Neural cell (in vitro differentiated cells): ENCODE measurements around the gene SNAPC5. TPM values are rescaled to one million over a fixed set of nuclear protein-coding genes. Genes with fewer than 3 reads are reported as not detected.

Source experiments
- H2AFZ ChIP-seq: fragments of 200-600, 300-800 bp; sonication (generic), shearing (Covaris generic); 2 replicates; pipeline ENCODE4 v1.6.0; 2014; ENCODE audit warnings: low read depth, mild to moderate bottlenecking, antibody characterized with exemption, low read length, moderate library complexity
- H3F3A ChIP-seq: fragments of 200-600 bp; shearing (Covaris generic); 2 replicates; pipeline ENCODE4 v1.6.1; 2016; ENCODE audit warnings: mild to moderate bottlenecking, moderate library complexity, mixed read lengths, antibody characterized with exemption, low read length; ENCODE audit not compliant: insufficient read depth, poor library complexity, severe bottlenecking
- H3K27ac ChIP-seq: fragments of 200-600, 300-800 bp; sonication (generic), shearing (Covaris generic); 2 replicates; pipeline ENCODE4 v1.5.1; 2014; ENCODE audit warnings: mild to moderate bottlenecking, low read length, moderate library complexity
- H3K27me3 ChIP-seq: fragments of 300-800, 200-600 bp; sonication (generic), shearing (Covaris generic); 2 replicates; pipeline ENCODE4 v1.6.0; 2014; ENCODE audit warnings: mild to moderate bottlenecking, low read depth, low read length, moderate library complexity; ENCODE audit not compliant: insufficient read depth
- H3K36me3 ChIP-seq: fragments of 300-800, 200-600 bp; sonication (generic), shearing (Covaris generic); 2 replicates; pipeline ENCODE4 v1.5.1; 2014; ENCODE audit warnings: mild to moderate bottlenecking, antibody characterized with exemption, low read length, moderate library complexity; ENCODE audit not compliant: insufficient read depth
- H3K4me2 ChIP-seq: fragments of 300-800, 200-600 bp; sonication (generic), shearing (Covaris generic); 2 replicates; pipeline ENCODE4 v1.6.0; 2014; ENCODE audit warnings: mild to moderate bottlenecking, low read length
- H3K4me3 ChIP-seq: fragments of 300-800, 200-600 bp; sonication (generic), shearing (Covaris generic); 2 replicates; pipeline ENCODE4 v1.5.1; 2014; ENCODE audit warnings: mild to moderate bottlenecking, low read length, moderate library complexity
- H3K79me2 ChIP-seq: fragments of 200-600 bp; shearing (Covaris generic); replicated peaks from 2 replicates; pipeline ENCODE4 v1.6.0; 2014; ENCODE audit warnings: mild to moderate bottlenecking, low read length, moderate library complexity; ENCODE audit not compliant: insufficient read depth
- H3K9ac ChIP-seq: fragments of 300-800, 200-600 bp; sonication (generic), shearing (Covaris generic); 2 replicates; pipeline ENCODE4 v1.6.1; 2016; ENCODE audit warnings: mild to moderate bottlenecking, low read length, mixed read lengths
- H3K9me2 ChIP-seq: fragments of 200-600 bp; shearing (Covaris generic); 2 replicates; pipeline ENCODE4 v1.6.1; 2016; ENCODE audit warnings: mild to moderate bottlenecking, low read length, mixed read lengths; ENCODE audit not compliant: insufficient read depth
- H3K9me3 ChIP-seq: fragments of 200-600, 300-800 bp; sonication (generic), shearing (Covaris generic); 2 replicates; pipeline ENCODE4 v1.6.1; 2016; ENCODE audit warnings: mild to moderate bottlenecking, mixed run types, low read length, moderate library complexity, mixed read lengths
- H4K20me1 ChIP-seq: fragments of 200-600 bp; shearing (Covaris generic); 2 replicates; pipeline ENCODE4 v1.6.1; 2016; ENCODE audit warnings: mild to moderate bottlenecking, mixed run types; ENCODE audit not compliant: insufficient read depth
- CTCF ChIP-seq: fragments of 450-650 bp; IDR thresholded peaks from 2 replicates; pipeline ENCODE4 v1.5.1; 2014; ENCODE audit warnings: antibody characterized with exemption, mild to moderate bottlenecking, moderate library complexity; ENCODE audit not compliant: poor library complexity, severe bottlenecking
- EP300 ChIP-seq: fragments of 450-650 bp; conservative IDR thresholded peaks from 2 replicates; pipeline ENCODE4 v1.6.1; 2014; ENCODE audit warnings: antibody characterized with exemption, mild to moderate bottlenecking, moderate library complexity; ENCODE audit not compliant: poor library complexity, severe bottlenecking
- EZH2 ChIP-seq: fragments of 200-600, 300-800 bp; shearing (Covaris generic), sonication (generic); IDR thresholded peaks from 2 replicates; pipeline ENCODE4 v1.6.1; 2014; ENCODE audit warnings: antibody characterized with exemption, low read length, borderline replicate concordance, mild to moderate bottlenecking; ENCODE audit not compliant: insufficient read depth, poor library complexity, severe bottlenecking
- MXI1 ChIP-seq: fragments of 450-650 bp; conservative IDR thresholded peaks from 2 replicates; pipeline ENCODE4 v1.6.1; 2014; ENCODE audit warnings: antibody characterized with exemption, mild to moderate bottlenecking; ENCODE audit not compliant: poor library complexity, severe bottlenecking
- POLR2AphosphoS5 ChIP-seq: IDR thresholded peaks from 2 replicates; pipeline ENCODE4 v1.6.1; 2012
- RAD21 ChIP-seq: fragments of 450-650 bp; conservative IDR thresholded peaks from 2 replicates; pipeline ENCODE4 v1.6.1; 2014; ENCODE audit warnings: antibody characterized with exemption, mild to moderate bottlenecking, moderate library complexity
- REST ChIP-seq: IDR thresholded peaks from 2 replicates; pipeline ENCODE4 v1.6.1; 2012; ENCODE audit warnings: borderline replicate concordance
- SMC3 ChIP-seq: fragments of 450-650 bp; conservative IDR thresholded peaks from 2 replicates; pipeline ENCODE4 v1.6.1; 2014; ENCODE audit warnings: antibody characterized with exemption, mild to moderate bottlenecking, moderate library complexity; ENCODE audit not compliant: poor library complexity
- TAF1 ChIP-seq: IDR thresholded peaks from 2 replicates; pipeline ENCODE4 v1.6.1; 2012; ENCODE audit warnings: low read depth
- polyA plus RNA-seq: library from polyadenylated mRNA; depleted of rRNA; stranded (reverse); fragments of >200 nt; gene quantifications from 2 replicates; pipeline ENCODE4 v1.2.3, GENCODE V29; 2014

Gene SNAPC5
- polyA plus RNA-seq, 1 donor from 2014 or later, result 62.3 TPM

- H3K4me3 ChIP-seq, result peak within 1 kb of the TSS; percentile 83
- no peaks in the 10 kb centered on the region for H3K27me3 ChIP-seq
- H4K20me1 ChIP-seq, result no peaks in the 10 kb centered on the region
- H3K4me2 ChIP-seq, result peak within 1 kb of the TSS; percentile 99
- no peaks in the 10 kb centered on the region for H3F3A ChIP-seq
- peak; percentile 99 for TF ChIP-seq MXI1
- peak; percentile 50 for TF ChIP-seq SMC3
- TF ChIP-seq EP300, result peak; percentile 5
- no peak for TF ChIP-seq EZH2
- peak; percentile 88 for TF ChIP-seq TAF1
- TF ChIP-seq REST, result peak; percentile 73
- peak; percentile 48 for TF ChIP-seq RAD21
- TF ChIP-seq POLR2AphosphoS5, result peak; percentile 99
- no peak for TF ChIP-seq CTCF
- no peaks in the 10 kb centered on the region for H3K9me2 ChIP-seq
- peak within 1 kb of the TSS; percentile 83 for H3K27ac ChIP-seq
- peak within 1 kb of the TSS; percentile 96 for H2AFZ ChIP-seq
- H3K36me3 ChIP-seq, result peaks cover 6% of the 10 kb centered on the region
- peaks cover 42% of the 10 kb centered on the region for H3K79me2 ChIP-seq
- H3K9ac ChIP-seq, result peak within 1 kb of the TSS; percentile 84
- H3K9me3 ChIP-seq, result no peaks in the 10 kb centered on the region
Measured at GRCh38 chr15:66504563-66505429, 7.2 kb upstream of the SNAPC5 start, which contains the start of the genes RPL4 and ZWILCH. Gene RPL4, minus strand, starts transcription at chr15:66504855. Its CDS starts 65 bp downstream, at chr15:66504790. Gene ZWILCH, plus strand, starts transcription at chr15:66505326. Its CDS starts 13 bp downstream, at chr15:66505339.

- TF ChIP-seq EP300 (no peak), TAF1 (no peak), POLR2AphosphoS5 (no peak), CTCF (no peak), RAD21 (no peak), SMC3 (no peak), EZH2 (no peak), MXI1 (no peak), REST (no peak)
- Histone ChIP-seq H3F3A (no peaks in the 10 kb centered on the region), H3K27ac (peak overlapping the region; percentile 83), H4K20me1 (no peaks in the 10 kb centered on the region), H3K27me3 (no peaks in the 10 kb centered on the region), H3K4me2 (peak overlapping the region; percentile 99), H2AFZ (peak overlapping the region; percentile 96), H3K79me2 (peaks cover 42% of the 10 kb centered on the region), H3K4me3 (peak overlapping the region; percentile 83), H3K9me2 (no peaks in the 10 kb centered on the region), H3K9ac (peak overlapping the region; percentile 84), H3K9me3 (no peaks in the 10 kb centered on the region), H3K36me3 (peaks cover 6% of the 10 kb centered on the region)
Measured at GRCh38 chr15:66503780-66504562, 6.4 kb upstream of the SNAPC5 start.
